ENCODE measurements around the gene ZBTB16. TPM values are rescaled to one million over a fixed set of nuclear protein-coding genes. Genes with fewer than 3 reads are reported as not detected.
A peak's percentile ranks its signal among the peaks of the same experiment; 100 is the strongest.

Gene ZBTB16
- total and polyA plus RNA-seq, 12 donors: 18.3 to 108 (median 54.6) TPM

- Histone ChIP-seq H3K4me3 (no peak overlapping the region), H3K27me3 (no peaks in the 10 kb centered on the region), H3K4me1 (peaks cover 22 to 95% (median 86%) of the 10 kb centered on the region in 9 donors), H3K9me3 (no peaks in the 10 kb centered on the region), H3K27ac (peak overlapping the region in 1 of 10 donors; percentile 18), H3K36me3 (peaks cover 0 to 9% (median 0%) of the 10 kb centered on the region in 9 donors)
- DNase-seq (no peak), ATAC-seq (no peak)
- WGBS, 2 donors: 83 to 85% methylated on average over 8 of the region's 8 CpGs
- TF ChIP-seq CTCF (IDR thresholded peaks at IDR 0.05): no peak
- intact Hi-C loops (cut with DNase I): no loop called here
Measured at GRCh38 chr11:114106047-114106446, 46.5 kb downstream of the ZBTB16 start.

- no peak for ATAC-seq
- intact Hi-C loops (cut with DNase I): no loop called here
- 92 to 99% methylated on average over 6 of the region's 6 CpGs for WGBS, 2 donors
- Histone ChIP-seq H3K36me3 (peaks cover 0 to 9% (median 0%) of the 10 kb centered on the region in 9 donors), H3K27ac (peak overlapping the region in 1 of 10 donors; percentile 18), H3K4me3 (no peak overlapping the region), H3K9me3 (no peaks in the 10 kb centered on the region), H3K27me3 (no peaks in the 10 kb centered on the region), H3K4me1 (peaks cover 25 to 97% (median 87%) of the 10 kb centered on the region in 9 donors)
- DNase-seq: no peak
- no peak for TF ChIP-seq CTCF (IDR thresholded peaks at IDR 0.05)
Measured at GRCh38 chr11:114106986-114107385, 47.5 kb downstream of the ZBTB16 start.

- peak in 1 of 8 donors; percentile 40 for ATAC-seq
- WGBS, 2 donors: 91 to 92% methylated on average over 10 of the region's 10 CpGs
- peak overlapping the region in 5 of 10 donors; percentile 27 to 76 (median 59) for H3K27ac ChIP-seq
- intact Hi-C loops (cut with DNase I): no loop called here
- H3K27me3 ChIP-seq: no peaks in the 10 kb centered on the region
- no peak for DNase-seq
- peaks cover 0 to 9% (median 0%) of the 10 kb centered on the region in 9 donors for H3K36me3 ChIP-seq
- peaks cover 30 to 95% (median 87%) of the 10 kb centered on the region in 9 donors for H3K4me1 ChIP-seq
- no peak overlapping the region for H3K4me3 ChIP-seq
- no peak for TF ChIP-seq CTCF (IDR thresholded peaks at IDR 0.05)
- H3K9me3 ChIP-seq: no peaks in the 10 kb centered on the region
Measured at GRCh38 chr11:114108501-114109205, 49.1 kb downstream of the ZBTB16 start.

- peaks cover 31 to 95% (median 85%) of the 10 kb centered on the region in 9 donors for H3K4me1 ChIP-seq
- intact Hi-C loops (cut with DNase I): loop anchor here in 5 of 10 donors (2.0 to 5.0 kb wide), 7 partner anchors 32 to 212 kb away; no protein-coding TSS in a partner anchor
Measured at GRCh38 chr11:114109206-114110090, 49.9 kb downstream of the ZBTB16 start.

More at GRCh38 chr11:114109206-114110090, 49.9 kb downstream of the ZBTB16 start:
- TF ChIP-seq CTCF (IDR thresholded peaks at IDR 0.05): no peak
- 77 to 78% methylated on average over 9 of the region's 9 CpGs for WGBS, 2 donors
- Histone ChIP-seq H3K9me3 (no peaks in the 10 kb centered on the region), H3K4me3 (no peak overlapping the region), H3K27me3 (no peaks in the 10 kb centered on the region), H3K27ac (peak overlapping the region in 8 of 10 donors; percentile 59 to 81 (median 75)), H3K36me3 (peaks cover 0 to 9% (median 0%) of the 10 kb centered on the region in 9 donors)
- ATAC-seq (peak in 4 of 8 donors; percentile 7 to 45 (median 30)), DNase-seq (no peak)

All from heart right ventricle (tissue), 16 donors.